Measurements from ENCODE around the gene PRKCE.
A peak's percentile ranks its signal among the peaks of the same experiment; 100 is the strongest.
"Not testable (repeated sequence)": the region's sequence is repeated elsewhere in the genome, so short reads cannot be mapped to it uniquely, and the experiment has no call there.

Gene PRKCE

DNA sequence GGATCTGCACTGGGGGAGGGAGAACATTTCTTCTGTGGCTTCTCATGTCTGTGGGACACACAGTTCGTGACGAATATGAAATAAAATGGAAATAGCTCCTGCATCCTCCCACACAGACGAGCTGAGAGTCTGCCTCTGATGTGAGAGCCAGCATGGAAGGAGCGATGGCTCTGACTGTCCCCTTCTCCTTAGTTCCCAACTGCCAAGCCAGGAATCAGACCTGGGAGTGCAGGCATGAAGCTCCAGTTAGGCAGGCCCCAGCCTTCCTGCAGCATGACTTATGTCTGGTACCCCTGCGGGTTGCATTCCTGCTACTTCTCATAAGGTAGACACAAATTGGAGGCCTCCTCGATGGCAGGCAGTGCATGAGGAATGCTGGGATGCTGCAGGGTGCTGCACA lies 56.2 kb downstream of the PRKCE start:
- intact Hi-C loops (cut with micrococcal nuclease), result no loop called here
- Mint-ChIP-seq H3K36me3 (ENCODE audit: low read depth) (peaks cover 11% of the 10 kb centered on the region), H3K27me3 (no peaks in the 10 kb centered on the region), H3K4me1 (ENCODE audit: low read depth) (no peaks in the 10 kb centered on the region), H3K27ac (no peak overlapping the region), H3K4me3 (no peak overlapping the region), H3K9me3 (peaks cover 9% of the 10 kb centered on the region)

DNA sequence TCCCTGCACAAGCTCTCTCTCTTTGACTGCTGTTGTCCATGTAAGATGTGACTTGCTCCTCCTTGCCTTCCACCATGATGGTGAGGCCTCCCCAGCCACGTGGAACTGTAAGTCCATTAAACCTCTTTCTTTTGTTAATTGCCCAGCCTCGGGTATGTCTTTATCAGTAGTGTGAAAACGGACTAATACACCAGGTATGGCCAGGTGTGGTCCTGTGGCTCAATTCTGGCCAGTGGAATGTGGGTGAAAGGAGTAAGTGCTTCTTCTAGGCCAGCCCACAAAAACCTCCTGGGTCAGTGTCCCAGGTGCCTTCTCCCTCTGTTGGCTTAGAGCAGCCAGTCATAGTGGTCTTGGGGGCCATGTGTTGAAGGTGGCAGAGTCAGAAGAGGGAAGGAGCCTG lies 57.0 kb downstream of the PRKCE start:
- intact Hi-C loops (cut with micrococcal nuclease), result no loop called here
- Mint-ChIP-seq H3K36me3 (ENCODE audit: low read depth) (peaks cover 11% of the 10 kb centered on the region), H3K27me3 (no peaks in the 10 kb centered on the region)

DNA sequence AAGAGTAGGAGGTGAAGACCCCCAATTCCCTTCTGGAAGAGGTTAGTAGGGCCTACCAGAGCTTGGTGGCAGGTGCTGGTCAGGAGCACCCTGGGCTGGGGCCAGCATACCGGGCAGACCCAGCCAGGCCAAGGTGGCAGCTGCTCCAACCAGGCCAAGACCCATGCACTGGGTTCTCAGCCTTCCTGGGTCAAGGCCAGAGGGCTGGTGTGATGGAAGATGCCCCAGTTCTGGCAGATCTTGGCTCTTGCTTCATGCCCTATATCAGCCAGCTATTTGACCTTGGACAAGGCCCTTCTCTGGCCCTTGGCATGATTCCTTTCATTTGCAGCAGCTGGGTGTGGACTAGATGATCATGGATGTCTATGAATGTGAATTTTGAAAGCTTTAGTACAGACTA lies 57.7 kb downstream of the PRKCE start:
- Mint-ChIP-seq H3K4me3 (no peak overlapping the region), H3K27ac (no peak overlapping the region), H3K36me3 (ENCODE audit: low read depth) (peaks cover 11% of the 10 kb centered on the region), H3K27me3 (no peaks in the 10 kb centered on the region), H3K4me1 (ENCODE audit: low read depth) (peaks cover 3% of the 10 kb centered on the region), H3K9me3 (peaks cover 9% of the 10 kb centered on the region)
- intact Hi-C loops (cut with micrococcal nuclease), result no loop called here

More for the DNA sequence above, 57.0 kb downstream of the PRKCE start:
- Mint-ChIP-seq H3K4me3 (no peak overlapping the region), H3K4me1 (ENCODE audit: low read depth) (no peaks in the 10 kb centered on the region), H3K9me3 (peaks cover 9% of the 10 kb centered on the region), H3K27ac (no peak overlapping the region)

DNA sequence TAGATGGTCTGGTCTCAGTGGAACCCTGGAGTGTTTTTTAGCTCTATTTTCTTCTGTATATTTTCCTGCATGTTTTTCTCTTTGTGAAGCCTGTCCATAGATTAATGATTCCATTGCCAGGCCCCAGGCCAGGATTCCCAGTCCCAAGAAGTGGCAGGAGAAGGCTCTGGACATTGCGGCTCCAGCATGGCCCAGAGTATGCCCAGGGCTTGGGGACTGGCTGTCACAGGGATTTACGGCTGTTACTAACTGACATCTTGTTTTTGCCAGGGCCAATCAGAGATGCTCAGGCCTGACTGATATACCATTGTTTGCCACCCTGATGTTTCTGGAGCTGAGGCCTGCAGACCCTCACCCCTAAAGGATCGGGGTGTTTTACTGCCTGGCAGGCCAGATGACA lies 59.0 kb downstream of the PRKCE start:
- no peak overlapping the region for H3K4me3 Mint-ChIP-seq
- intact Hi-C loops (cut with micrococcal nuclease), result no loop called here
- H3K27me3 Mint-ChIP-seq, result no peaks in the 10 kb centered on the region
- H3K36me3 Mint-ChIP-seq (ENCODE audit: low read depth), result peaks cover 11% of the 10 kb centered on the region
- no peak overlapping the region for H3K27ac Mint-ChIP-seq
- H3K9me3 Mint-ChIP-seq, result peaks cover 9% of the 10 kb centered on the region
- H3K4me1 Mint-ChIP-seq (ENCODE audit: low read depth), result peaks cover 6% of the 10 kb centered on the region

DNA sequence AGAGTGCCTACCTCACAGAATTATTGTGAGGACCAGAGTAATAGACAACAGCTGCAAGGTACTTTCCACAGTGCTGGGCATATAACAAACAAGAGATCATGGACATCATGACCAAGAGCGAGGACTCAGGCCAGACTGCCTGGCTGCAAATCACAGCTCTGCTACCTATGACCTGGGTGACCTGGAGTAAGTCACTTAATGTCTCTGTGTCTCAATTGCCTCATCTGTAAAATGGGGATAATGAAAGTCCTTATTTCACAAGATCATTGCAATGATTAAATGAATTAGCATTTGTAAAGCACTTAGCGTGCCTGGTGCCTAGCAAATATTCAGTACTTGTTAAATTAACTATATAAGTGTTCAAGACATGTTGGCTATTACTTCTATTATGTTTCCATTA lies 59.7 kb downstream of the PRKCE start:
- H3K4me3 Mint-ChIP-seq, result no peak overlapping the region
- H3K27me3 Mint-ChIP-seq, result no peaks in the 10 kb centered on the region
- intact Hi-C loops (cut with micrococcal nuclease), result no loop called here
- H3K27ac Mint-ChIP-seq, result no peak overlapping the region
- H3K36me3 Mint-ChIP-seq (ENCODE audit: low read depth), result peaks cover 13% of the 10 kb centered on the region
- peaks cover 6% of the 10 kb centered on the region for H3K4me1 Mint-ChIP-seq (ENCODE audit: low read depth)
- H3K9me3 Mint-ChIP-seq, result peaks cover 13% of the 10 kb centered on the region

DNA sequence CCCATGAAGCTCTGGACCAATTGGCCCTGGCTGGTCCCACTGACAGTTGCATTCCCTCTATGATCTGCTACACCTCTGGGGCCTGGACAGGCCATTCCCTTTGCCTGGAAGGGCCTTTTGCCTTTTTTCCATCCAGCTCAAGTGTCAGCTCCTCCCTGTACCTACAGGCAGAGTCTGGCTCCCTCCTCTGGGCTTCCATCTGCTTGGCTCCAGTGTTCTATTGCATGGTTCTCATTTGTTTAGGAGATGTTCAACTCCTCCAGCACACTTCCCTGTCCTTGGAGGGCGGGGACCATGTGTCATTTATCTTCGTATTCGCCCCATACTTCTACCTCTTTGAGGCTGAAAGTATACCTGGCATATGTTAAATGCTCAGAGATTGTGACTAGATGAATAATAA lies 61.1 kb downstream of the PRKCE start:
- H3K4me3 Mint-ChIP-seq, result no peak overlapping the region
- no peak overlapping the region for H3K27ac Mint-ChIP-seq
- no peaks in the 10 kb centered on the region for H3K27me3 Mint-ChIP-seq
- peaks cover 21% of the 10 kb centered on the region for H3K9me3 Mint-ChIP-seq
- H3K4me1 Mint-ChIP-seq (ENCODE audit: low read depth), result peaks cover 6% of the 10 kb centered on the region
- H3K36me3 Mint-ChIP-seq (ENCODE audit: low read depth), result peaks cover 17% of the 10 kb centered on the region
- intact Hi-C loops (cut with micrococcal nuclease), result no loop called here

DNA sequence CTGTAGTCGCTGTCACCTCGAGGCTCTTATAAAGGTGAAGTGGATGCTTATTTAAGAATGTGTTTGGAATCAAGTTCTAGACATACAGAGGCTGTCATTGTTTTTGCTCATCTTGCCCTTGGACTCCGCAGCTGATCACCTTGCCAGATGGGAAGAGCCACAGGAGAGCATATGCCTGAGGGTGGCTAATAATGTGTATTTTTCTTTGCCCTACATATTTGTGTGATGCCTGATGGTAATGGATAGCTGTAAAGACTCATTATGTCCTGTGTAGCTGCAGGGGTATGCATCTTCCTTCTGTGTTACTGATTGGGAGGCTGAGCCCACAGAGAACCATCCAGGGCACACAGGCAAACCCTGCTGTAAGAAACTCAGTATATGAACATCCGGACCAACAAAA lies 61.7 kb downstream of the PRKCE start:
- Mint-ChIP-seq H3K9me3 (peaks cover 17% of the 10 kb centered on the region), H3K36me3 (ENCODE audit: low read depth) (peaks cover 11% of the 10 kb centered on the region), H3K27me3 (no peaks in the 10 kb centered on the region), H3K27ac (no peak overlapping the region), H3K4me3 (no peak overlapping the region), H3K4me1 (ENCODE audit: low read depth) (peaks cover 6% of the 10 kb centered on the region)
- intact Hi-C loops (cut with micrococcal nuclease), result no loop called here

DNA sequence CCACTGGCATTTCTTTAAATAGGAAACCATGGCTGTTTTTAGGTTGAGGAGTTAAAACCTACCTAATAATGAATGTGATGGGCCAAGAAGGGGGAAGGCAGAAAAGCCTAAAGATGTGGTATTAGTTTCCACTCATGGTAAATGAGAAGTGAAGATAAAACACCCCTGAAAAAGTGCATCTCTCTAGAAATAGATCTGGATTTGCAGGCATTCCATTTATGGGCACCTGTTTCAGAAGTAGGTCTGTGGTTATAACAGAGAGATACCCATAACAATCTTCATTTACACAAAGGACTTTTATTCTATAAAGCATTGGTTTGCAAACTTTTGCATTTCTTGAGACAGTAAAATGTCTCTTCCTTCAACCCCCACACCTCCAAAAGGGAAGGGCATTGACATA lies 62.1 kb downstream of the PRKCE start:
- intact Hi-C loops (cut with micrococcal nuclease), result no loop called here
- Mint-ChIP-seq H3K9me3 (peaks cover 13% of the 10 kb centered on the region), H3K4me3 (no peak overlapping the region), H3K27ac (no peak overlapping the region), H3K36me3 (ENCODE audit: low read depth) (peaks cover 7% of the 10 kb centered on the region), H3K4me1 (ENCODE audit: low read depth) (peaks cover 6% of the 10 kb centered on the region), H3K27me3 (no peaks in the 10 kb centered on the region)

DNA sequence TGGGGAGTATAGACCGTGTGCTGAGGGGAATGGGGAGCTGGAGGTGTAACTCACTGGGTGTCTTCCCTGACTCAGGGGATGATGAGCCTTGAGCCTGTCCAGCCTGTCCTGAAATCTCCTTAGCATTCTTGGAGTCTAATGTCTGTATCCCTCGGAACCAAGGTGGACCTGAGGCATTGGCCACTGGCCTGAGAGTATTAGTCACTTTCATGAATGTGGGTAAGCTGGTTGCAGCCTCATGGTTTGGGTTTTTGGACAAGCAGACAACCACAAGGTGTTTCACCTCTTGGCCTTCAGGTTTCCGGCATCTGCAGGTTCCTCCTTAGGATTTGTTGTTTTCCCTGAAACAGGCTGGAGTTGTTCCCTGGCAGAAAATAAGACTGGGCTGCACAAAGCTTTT lies 63.2 kb downstream of the PRKCE start:
- Mint-ChIP-seq H3K4me1 (ENCODE audit: low read depth) (peaks cover 6% of the 10 kb centered on the region), H3K27ac (no peak overlapping the region), H3K4me3 (no peak overlapping the region), H3K27me3 (no peaks in the 10 kb centered on the region), H3K9me3 (peaks cover 12% of the 10 kb centered on the region), H3K36me3 (ENCODE audit: low read depth) (peaks cover 6% of the 10 kb centered on the region)
- intact Hi-C loops (cut with micrococcal nuclease), result no loop called here

DNA sequence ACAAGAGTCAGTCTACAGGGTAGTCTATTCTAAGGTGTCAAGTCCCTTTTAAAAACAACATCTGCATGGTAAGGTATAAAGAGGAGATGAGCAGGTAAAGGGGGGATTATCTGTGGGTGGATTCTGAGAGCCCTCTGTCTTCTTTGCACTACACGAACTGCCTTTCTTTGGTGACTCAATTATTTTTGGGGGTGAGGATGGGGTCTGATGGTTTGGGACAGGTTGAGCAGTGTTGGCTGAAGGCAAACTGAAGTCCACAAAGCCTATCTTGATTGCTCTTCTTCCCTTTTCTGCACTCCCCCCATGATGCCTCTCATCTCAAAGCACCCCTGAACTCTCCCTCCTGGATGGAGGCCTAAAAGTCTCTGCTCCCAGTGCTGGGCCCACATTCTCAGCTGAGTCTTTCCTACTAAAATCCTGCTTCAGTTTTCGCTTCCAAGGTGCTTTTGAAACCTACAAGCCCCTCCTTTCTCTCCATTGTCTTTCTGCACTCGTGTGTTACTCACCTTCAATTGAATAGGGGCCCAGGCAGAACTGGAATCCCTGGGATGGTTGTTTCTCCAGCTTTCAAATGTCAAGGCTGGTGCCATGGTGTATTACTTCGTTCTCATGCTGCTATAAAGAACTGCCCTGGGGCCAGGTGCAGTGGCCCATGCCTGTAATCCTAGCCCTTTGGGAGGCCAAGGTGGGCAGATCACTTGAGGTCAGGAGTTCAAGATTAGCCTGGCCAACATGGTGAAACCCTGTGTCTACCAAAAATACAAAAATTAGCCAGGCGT lies 64.3 kb downstream of the PRKCE start:
- H3K27ac Mint-ChIP-seq, result peak overlapping the region; percentile 13
- H3K36me3 Mint-ChIP-seq (ENCODE audit: low read depth), result peaks cover 6% of the 10 kb centered on the region
- H3K9me3 Mint-ChIP-seq, result peaks cover 12% of the 10 kb centered on the region
- H3K4me1 Mint-ChIP-seq (ENCODE audit: low read depth), result peaks cover 7% of the 10 kb centered on the region
- H3K4me3 Mint-ChIP-seq, result no peak overlapping the region
- H3K27me3 Mint-ChIP-seq, result no peaks in the 10 kb centered on the region
- intact Hi-C loops (cut with micrococcal nuclease), result no loop called here

DNA sequence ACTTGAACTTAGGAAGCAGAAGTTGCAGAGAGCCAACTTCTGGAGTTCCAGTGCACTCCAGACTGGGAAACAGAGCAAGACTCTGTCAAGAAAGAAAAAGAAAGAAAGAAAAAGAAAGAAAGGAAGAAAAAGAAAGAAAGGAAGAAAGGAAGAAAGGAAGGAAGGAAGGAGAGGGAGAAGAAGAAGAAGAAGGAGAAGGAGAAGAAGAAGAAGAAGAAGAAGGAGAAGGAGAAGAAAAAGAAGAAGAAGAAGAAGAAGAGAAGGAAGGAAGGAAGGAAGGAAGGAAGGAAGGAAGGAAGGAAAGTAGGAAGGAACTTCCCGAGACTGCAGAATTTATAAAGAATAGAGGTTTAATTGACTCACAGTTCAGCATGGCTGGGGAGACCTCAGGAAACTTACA lies 65.0 kb downstream of the PRKCE start:
- Mint-ChIP-seq H3K9me3 (peaks cover 12% of the 10 kb centered on the region), H3K4me1 (ENCODE audit: low read depth) (peaks cover 14% of the 10 kb centered on the region), H3K27ac (peak overlapping the region; percentile 13)
- H3K4me3 Mint-ChIP-seq; H3K27me3 Mint-ChIP-seq; intact Hi-C loops (cut with micrococcal nuclease); H3K36me3 Mint-ChIP-seq (ENCODE audit: low read depth): not testable (repeated sequence)

DNA sequence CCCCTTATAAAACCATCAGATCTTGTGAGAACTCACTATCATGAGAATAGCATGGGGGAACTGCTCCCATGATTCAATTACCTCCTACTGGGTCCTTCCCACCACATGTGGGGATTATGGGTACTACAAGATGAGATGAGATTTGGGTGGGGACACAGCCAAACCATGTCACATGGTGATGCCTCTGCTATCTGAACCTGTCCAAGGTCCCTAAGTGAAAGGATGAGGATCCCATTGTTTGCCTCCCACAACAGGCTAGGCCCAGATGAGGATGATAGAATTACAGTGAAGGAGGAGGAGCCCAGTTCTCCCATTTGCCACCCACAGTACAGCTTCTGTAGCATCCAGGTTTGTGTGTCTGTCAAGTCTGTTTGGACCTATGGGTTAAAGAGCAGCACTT lies 65.4 kb downstream of the PRKCE start:
- H3K4me3 Mint-ChIP-seq, result no peak overlapping the region
- peaks cover 6% of the 10 kb centered on the region for H3K36me3 Mint-ChIP-seq (ENCODE audit: low read depth)
- peaks cover 14% of the 10 kb centered on the region for H3K4me1 Mint-ChIP-seq (ENCODE audit: low read depth)
- no peaks in the 10 kb centered on the region for H3K27me3 Mint-ChIP-seq
- H3K9me3 Mint-ChIP-seq, result peaks cover 12% of the 10 kb centered on the region
- no peak overlapping the region for H3K27ac Mint-ChIP-seq
- intact Hi-C loops (cut with micrococcal nuclease), result no loop called here

DNA sequence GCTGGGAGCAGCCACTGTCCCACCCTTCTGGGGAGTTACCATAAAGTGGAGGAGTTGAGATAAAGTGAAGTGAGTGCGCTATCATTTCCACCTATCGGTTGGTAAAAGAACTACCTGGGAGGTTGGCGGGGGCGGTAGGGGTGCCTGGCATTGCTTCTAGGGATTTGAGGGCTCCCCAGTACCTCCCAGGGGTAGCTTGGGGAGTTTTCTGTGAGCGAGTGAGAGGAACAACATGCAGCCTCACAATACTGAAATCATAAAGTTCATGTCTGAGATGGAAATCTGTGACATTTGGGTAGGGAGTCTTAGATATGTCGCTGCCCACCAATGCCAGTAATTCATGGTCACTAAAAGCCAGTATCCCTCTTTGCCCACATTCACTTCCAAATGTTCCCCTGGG lies 68.7 kb downstream of the PRKCE start:
- Mint-ChIP-seq H3K4me3 (no peak overlapping the region), H3K4me1 (ENCODE audit: low read depth) (peaks cover 19% of the 10 kb centered on the region), H3K27me3 (no peaks in the 10 kb centered on the region), H3K36me3 (ENCODE audit: low read depth) (peaks cover 6% of the 10 kb centered on the region), H3K27ac (no peak overlapping the region), H3K9me3 (peaks cover 12% of the 10 kb centered on the region)
- intact Hi-C loops (cut with micrococcal nuclease), result no loop called here

DNA sequence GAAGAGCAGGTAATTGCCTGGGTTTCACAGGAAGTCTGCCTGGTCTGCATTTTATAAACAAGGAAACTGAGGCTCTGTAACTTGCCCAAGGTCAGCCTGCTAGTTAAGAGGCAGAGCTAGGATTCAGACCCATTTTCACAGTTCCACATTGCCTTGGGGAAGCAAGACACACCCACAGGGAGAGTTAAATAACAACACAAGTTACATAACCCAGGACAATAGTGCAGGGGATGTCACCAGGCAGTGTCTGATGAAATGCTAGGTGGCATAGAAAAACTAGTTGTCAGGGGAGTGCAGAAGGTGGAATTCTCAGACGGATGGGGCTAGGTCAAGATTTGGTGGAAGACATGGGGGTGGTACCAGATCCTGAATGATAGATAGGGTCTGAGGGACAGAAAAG lies 69.7 kb downstream of the PRKCE start:
- no peak overlapping the region for H3K27ac Mint-ChIP-seq
- H3K4me1 Mint-ChIP-seq (ENCODE audit: low read depth), result peaks cover 28% of the 10 kb centered on the region
- H3K27me3 Mint-ChIP-seq, result no peaks in the 10 kb centered on the region
- peaks cover 9% of the 10 kb centered on the region for H3K9me3 Mint-ChIP-seq
- H3K36me3 Mint-ChIP-seq (ENCODE audit: low read depth), result peaks cover 5% of the 10 kb centered on the region
- intact Hi-C loops (cut with micrococcal nuclease), result no loop called here
- H3K4me3 Mint-ChIP-seq, result no peak overlapping the region

DNA sequence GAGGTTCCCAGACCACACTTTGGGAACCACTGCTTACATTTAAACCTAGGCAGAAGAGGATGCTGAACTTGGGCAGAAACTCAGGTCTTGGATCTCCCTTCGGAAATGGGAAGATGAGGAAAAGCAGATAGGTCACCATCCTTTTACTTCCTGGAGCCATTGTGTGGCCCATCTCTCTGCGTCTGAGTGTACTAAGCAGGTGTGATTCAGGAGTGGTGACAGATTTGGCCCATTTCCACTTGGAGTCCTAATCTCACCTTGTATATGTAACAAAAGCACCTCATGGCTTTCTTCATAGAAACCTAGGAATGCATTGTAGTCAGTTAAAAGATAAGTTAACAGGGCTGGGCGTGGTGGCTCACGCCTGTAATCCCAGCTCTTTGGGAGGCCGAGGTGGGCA lies 71.0 kb downstream of the PRKCE start:
- peaks cover 29% of the 10 kb centered on the region for H3K4me1 Mint-ChIP-seq (ENCODE audit: low read depth)
- no peak overlapping the region for H3K4me3 Mint-ChIP-seq
- H3K36me3 Mint-ChIP-seq (ENCODE audit: low read depth), result no peaks in the 10 kb centered on the region
- intact Hi-C loops (cut with micrococcal nuclease), result no loop called here
- no peaks in the 10 kb centered on the region for H3K27me3 Mint-ChIP-seq
- H3K9me3 Mint-ChIP-seq, result no peaks in the 10 kb centered on the region
- H3K27ac Mint-ChIP-seq, result no peak overlapping the region
